HEK293 (cell line): ENCODE data around the gene BHLHE23.

Source experiments
- CTCF ChIA-PET: fragments of 350-600 bp; formaldehyde crosslinking; extraction: SDS; loops from one replicate; lab custom pipeline; 2021; ENCODE audit warnings: antibody characterized with exemption; lab: Yijun Ruan, JAX
- POLR2A ChIA-PET: fragments of 300-600 bp; formaldehyde crosslinking; extraction: SDS; loops from one replicate; lab custom pipeline; 2020; ENCODE audit warnings: antibody characterized with exemption, inconsistent platforms; lab: Yijun Ruan, JAX
- H3K27ac ChIP-seq: fragments of 200-500 bp; sonication (Bioruptor generic); 2 replicates; pipeline ENCODE4 v1.5.1; 2014; ENCODE audit warnings: low read depth, low read length, control low read depth, inconsistent platforms; ENCODE audit errors: extremely low read depth
- H3K36me3 ChIP-seq, 2 experiments: fragments of 200-500 bp in 1 of 2; sonication (Bioruptor generic) in 1 of 2; 1 replicate in 1 of 2; 2 replicates in 1 of 2; pipeline ENCODE4 v1.5.1; 2014 to 2017; ENCODE audit warnings: inconsistent platforms in 2 of 2, low read length in 2 of 2; ENCODE audit not compliant: control insufficient read depth in 2 of 2, insufficient read depth in 1 of 2
- H3K4me1 ChIP-seq: fragments of 200-500 bp; sonication (Bioruptor generic); 2 replicates; pipeline ENCODE4 v1.5.1; 2014; ENCODE audit warnings: mild to moderate bottlenecking, low read length, inconsistent platforms; ENCODE audit not compliant: control insufficient read depth, insufficient read depth
- H3K4me3 ChIP-seq: 2 replicates; pipeline ENCODE4 v1.5.1; 2011; ENCODE audit warnings: low read depth, mild to moderate bottlenecking, control low read depth, low read length, moderate library complexity
- H3K9me3 ChIP-seq: fragments of 200-500 bp; sonication (Bioruptor generic); 2 replicates; pipeline ENCODE4 v1.5.1; 2014; ENCODE audit warnings: low read depth, low read length, inconsistent platforms; ENCODE audit not compliant: control insufficient read depth, insufficient read depth
- AEBP2 ChIP-seq: fragments of 450-650 bp; formaldehyde crosslinking; IDR thresholded peaks from 2 replicates; pipeline ENCODE4 v1.5.1; 2016; ENCODE audit warnings: missing biosample characterization, missing genetic modification characterization, borderline replicate concordance
- BCL11A ChIP-seq: fragments of 450-650 bp; formaldehyde crosslinking; IDR thresholded peaks from 2 replicates; pipeline ENCODE4 v1.5.1; 2016; ENCODE audit warnings: low read depth, missing biosample characterization, missing genetic modification characterization
- BCL11B ChIP-seq: fragments of 450-650 bp; formaldehyde crosslinking; IDR thresholded peaks from 2 replicates; pipeline ENCODE4 v1.5.1; 2016; ENCODE audit warnings: low read depth, missing biosample characterization, missing genetic modification characterization
- BCL6B ChIP-seq: fragments of 450-650 bp; formaldehyde crosslinking; IDR thresholded peaks from 2 replicates; pipeline ENCODE4 v1.5.1; 2017; ENCODE audit warnings: missing biosample characterization, missing genetic modification characterization
- ELK4 ChIP-seq: IDR thresholded peaks from 2 replicates; pipeline ENCODE4 v1.6.1; 2011; ENCODE audit warnings: mild to moderate bottlenecking, low read depth, low read length, borderline replicate concordance
- KLF7 ChIP-seq: fragments of 450-650 bp; formaldehyde crosslinking; IDR thresholded peaks from 2 replicates; pipeline ENCODE4 v1.5.1; 2016; ENCODE audit warnings: missing biosample characterization, missing genetic modification characterization, borderline replicate concordance
- MYNN ChIP-seq: fragments of 450-650 bp; formaldehyde crosslinking; IDR thresholded peaks from 2 replicates; pipeline ENCODE4 v1.5.1; 2016; ENCODE audit warnings: missing biosample characterization, missing genetic modification characterization, borderline replicate concordance
- ZBTB20 ChIP-seq: fragments of 450-650 bp; formaldehyde crosslinking; IDR thresholded peaks from 2 replicates; pipeline ENCODE4 v1.5.1; 2016; ENCODE audit warnings: missing biosample characterization, missing genetic modification characterization
- ZBTB49 ChIP-seq: fragments of 450-650 bp; formaldehyde crosslinking; IDR thresholded peaks from 2 replicates; pipeline ENCODE4 v1.5.1; 2016; ENCODE audit warnings: missing biosample characterization, missing genetic modification characterization, low read depth
- ZEB2 ChIP-seq: fragments of 450-650 bp; formaldehyde crosslinking; IDR thresholded peaks from 2 replicates; pipeline ENCODE4 v1.5.1; 2016; ENCODE audit warnings: missing biosample characterization, missing genetic modification characterization
- ZNF112 ChIP-seq: fragments of 450-650 bp; formaldehyde crosslinking; IDR thresholded peaks from 2 replicates; pipeline ENCODE4 v1.5.0; 2017; ENCODE audit warnings: missing biosample characterization, missing genetic modification characterization
- ZNF140 ChIP-seq: fragments of 450-650 bp; formaldehyde crosslinking; IDR thresholded peaks from 2 replicates; pipeline ENCODE4 v1.5.1; 2016; ENCODE audit warnings: missing biosample characterization, missing genetic modification characterization
- ZNF174 ChIP-seq: fragments of 450-650 bp; formaldehyde crosslinking; IDR thresholded peaks from 2 replicates; pipeline ENCODE4 v1.5.0; 2017; ENCODE audit warnings: missing biosample characterization, mild to moderate bottlenecking, missing genetic modification characterization
- ZNF211 ChIP-seq: fragments of 450-650 bp; formaldehyde crosslinking; IDR thresholded peaks from 2 replicates; pipeline ENCODE4 v1.5.1; 2016; ENCODE audit warnings: low read depth, missing biosample characterization, missing genetic modification characterization
- ZNF274 ChIP-seq, 2 experiments: fragments of 200-500 bp in 1 of 2; fragments of 450-650 bp in 1 of 2; sonication (Bioruptor generic) in 1 of 2; formaldehyde crosslinking in 1 of 2; IDR thresholded peaks; 2 replicates each; pipeline versions ENCODE4 v1.5.1 to v1.6.1; 2014 to 2016; ENCODE audit warnings: borderline replicate concordance in 1 of 2, inconsistent platforms in 1 of 2, low read length in 1 of 2, missing biosample characterization in 1 of 2, missing genetic modification characterization in 1 of 2
- ZNF324 ChIP-seq: fragments of 450-650 bp; formaldehyde crosslinking; IDR thresholded peaks from 2 replicates; pipeline ENCODE4 v1.5.1; 2016; ENCODE audit warnings: missing biosample characterization, missing genetic modification characterization
- ZNF473 ChIP-seq: fragments of 450-650 bp; formaldehyde crosslinking; IDR thresholded peaks from 2 replicates; pipeline ENCODE4 v1.5.1; 2017; ENCODE audit warnings: missing biosample characterization, missing genetic modification characterization
- ZNF585B ChIP-seq: fragments of 450-650 bp; formaldehyde crosslinking; IDR thresholded peaks from 2 replicates; pipeline ENCODE4 v1.5.1; 2016; ENCODE audit warnings: missing biosample characterization, missing genetic modification characterization
- ZNF610 ChIP-seq: fragments of 450-650 bp; formaldehyde crosslinking; IDR thresholded peaks from 2 replicates; pipeline ENCODE4 v1.5.1; 2016; ENCODE audit warnings: missing biosample characterization, missing genetic modification characterization, borderline replicate concordance
- ZNF639 ChIP-seq: fragments of 450-650 bp; formaldehyde crosslinking; IDR thresholded peaks from 2 replicates; pipeline ENCODE4 v1.5.1; 2016; ENCODE audit warnings: missing biosample characterization, missing genetic modification characterization
- ZNF792 ChIP-seq: fragments of 450-650 bp; formaldehyde crosslinking; IDR thresholded peaks from 2 replicates; pipeline ENCODE4 v1.5.1; 2016; ENCODE audit warnings: missing biosample characterization, missing genetic modification characterization
- ZNF837 ChIP-seq: fragments of 450-650 bp; formaldehyde crosslinking; IDR thresholded peaks from 2 replicates; pipeline ENCODE4 v1.5.1; 2016; ENCODE audit warnings: missing biosample characterization, missing genetic modification characterization
- ZSCAN18 ChIP-seq: fragments of 450-650 bp; formaldehyde crosslinking; IDR thresholded peaks from 2 replicates; pipeline ENCODE4 v1.5.1; 2016; ENCODE audit warnings: missing biosample characterization, missing genetic modification characterization
- ZXDB ChIP-seq: fragments of 450-650 bp; formaldehyde crosslinking; IDR thresholded peaks from 2 replicates; pipeline ENCODE4 v1.5.1; 2016; ENCODE audit warnings: missing biosample characterization, missing genetic modification characterization

BHLHE23 gene

GRCh38 chr20:62994869-62995281 is 11.9 kb downstream of the BHLHE23 start:
- Histone ChIP-seq H3K4me1 (no peaks in the 10 kb centered on the region), H3K36me3 (no peaks in the 10 kb centered on the region), H3K9me3 (no peaks in the 10 kb centered on the region), H3K27ac (no peak overlapping the region), H3K4me3 (no peak overlapping the region)
- ChIA-PET POLR2A (no interaction called here), CTCF (interaction anchor here (0.7 to 1.9 kb wide), 3 partner anchors 22 to 95 kb away, joined by 3 to 6 read pairs (median 3); no protein-coding TSS in a partner anchor)
- TF ChIP-seq ZNF610 (tag by site-specific recombination), result no peak
- no peak for TF ChIP-seq ZNF792 (tag by site-specific recombination)
- no peak for TF ChIP-seq ZEB2 (tag by site-specific recombination)
- TF ChIP-seq ZNF473 (tag by site-specific recombination), result no peak
- TF ChIP-seq ZNF211, result no peak
- no peak for TF ChIP-seq ZNF585B (tag by site-specific recombination)
- TF ChIP-seq ZNF837, result no peak
- TF ChIP-seq ZSCAN18 (tag by site-specific recombination), result no peak
- TF ChIP-seq ZNF112 (tag by site-specific recombination), result no peak
- no peak for TF ChIP-seq ZNF274 (IDR thresholded peaks at IDR 0.05; ENCODE audit: low read length)
- TF ChIP-seq ZNF274 (tag by site-specific recombination; IDR thresholded peaks at IDR 0.05; ENCODE audit: borderline replicate concordance), result no peak
- no peak for TF ChIP-seq MYNN (tag by site-specific recombination)
- TF ChIP-seq ZNF324 (tag by site-specific recombination), result no peak
- TF ChIP-seq ZNF639 (tag by site-specific recombination), result no peak
- TF ChIP-seq ZNF174 (tag by site-specific recombination), result no peak
- TF ChIP-seq KLF7 (tag by site-specific recombination), result no peak
- TF ChIP-seq ZNF140, result no peak
- no peak for TF ChIP-seq ELK4
- TF ChIP-seq BCL11A (tag by site-specific recombination), result no peak

- H3K36me3 ChIP-seq, result no peaks in the 10 kb centered on the region
- ChIA-PET POLR2A (no interaction called here), CTCF (interaction anchor here (1.9 kb wide), 1 partner anchor 21 kb away, joined by 6 read pairs; no protein-coding TSS in a partner anchor)
- no peak for TF ChIP-seq ZBTB20 (tag by site-specific recombination)
- TF ChIP-seq BCL6B, result no peak
- no peak for TF ChIP-seq ZSCAN18 (tag by site-specific recombination)
- TF ChIP-seq BCL11B, result no peak
- TF ChIP-seq AEBP2 (tag by site-specific recombination), result no peak
- TF ChIP-seq ZBTB49, result no peak
- TF ChIP-seq ZXDB (tag by site-specific recombination), result no peak
These were observed 12.8 kb downstream of the BHLHE23 start for GRCh38 chr20:62993856-62994494.

More at GRCh38 chr20:62993856-62994494, 12.8 kb downstream of the BHLHE23 start:
- Histone ChIP-seq H3K9me3 (no peaks in the 10 kb centered on the region), H3K27ac (no peak overlapping the region), H3K4me1 (no peaks in the 10 kb centered on the region), H3K4me3 (no peak overlapping the region)
